NCI-H2227 (cell line): ENCODE data around the gene RSPO4.

Experiments
- DNase-seq: peaks from one replicate; lab custom pipeline; 2025; ENCODE audit not compliant: unreplicated experiment; lab: John Stamatoyannopoulos, UW

RSPO4 gene

GRCh38 chr20:971346-971745 lies 30.8 kb downstream of the RSPO4 start:
- DNase-seq = no peak

GRCh38 chr20:969868-970267 lies 32.2 kb downstream of the RSPO4 start:
- no peak for DNase-seq

- peak; percentile 51 for DNase-seq
Observed at GRCh38 chr20:967796-968742, 34.0 kb downstream of the RSPO4 start.

GRCh38 chr20:965956-966355 lies 36.2 kb downstream of the RSPO4 start:
- no peak for DNase-seq

- no peak for DNase-seq
Observed at GRCh38 chr20:963795-964194, 38.3 kb downstream of the RSPO4 start.

GRCh38 chr20:962683-963082 lies 39.4 kb downstream of the RSPO4 start:
- no peak for DNase-seq

- no peak for DNase-seq
Observed at GRCh38 chr20:962223-962622, 39.9 kb downstream of the RSPO4 start.

- no peak for DNase-seq
Observed at GRCh38 chr20:961768-962167, 40.3 kb downstream of the RSPO4 start.

GRCh38 chr20:959996-960615 lies 42.0 kb downstream of the RSPO4 start:
- DNase-seq = no peak

GRCh38 chr20:958936-959815 lies 42.9 kb downstream of the RSPO4 start:
- DNase-seq = no peak

- DNase-seq = peak; percentile 18
Observed at GRCh38 chr20:957544-957943, 44.6 kb downstream of the RSPO4 start.

GRCh38 chr20:956330-956951 lies 45.7 kb downstream of the RSPO4 start:
- peak; percentile 80 for DNase-seq

GRCh38 chr20:955656-956055 lies 46.5 kb downstream of the RSPO4 start:
- DNase-seq = no peak

GRCh38 chr20:955111-955510 lies 47.0 kb downstream of the RSPO4 start:
- DNase-seq = no peak

GRCh38 chr20:953742-954141 lies 48.4 kb downstream of the RSPO4 start:
- peak; percentile 36 for DNase-seq

GRCh38 chr20:952196-952795 lies 49.8 kb downstream of the RSPO4 start:
- no peak for DNase-seq

GRCh38 chr20:951384-952169 lies 50.5 kb downstream of the RSPO4 start:
- no peak for DNase-seq

GRCh38 chr20:949717-950116 lies 52.4 kb downstream of the RSPO4 start:
- no peak for DNase-seq

GRCh38 chr20:946826-947225 lies 55.3 kb downstream of the RSPO4 start:
- DNase-seq = no peak

GRCh38 chr20:945841-946240 lies 56.3 kb downstream of the RSPO4 start:
- DNase-seq = no peak
